Testis (tissue), 2 donors: ENCODE measurements around the gene CAPN12.

Experiments
- POLR2A ChIP-seq: fragments of 450-650 bp; IDR thresholded peaks from one replicate; pipeline ENCODE4 v1.6.1; 2017; ENCODE audit warnings: antibody characterized with exemption, mild to moderate bottlenecking, moderate library complexity
- TF ChIP-seq, protein P1 (sequence below), 3 experiments: fragments of 450-650 bp in 2 of 3; fragments of 200-600 bp in 1 of 3; sonication (generic) in 1 of 3; IDR thresholded peaks; one replicate each; pipeline ENCODE4 v1.5.1; 2016 to 2019; ENCODE audit warnings: antibody characterized with exemption in 3 of 3, mild to moderate bottlenecking in 2 of 3, moderate library complexity in 1 of 3

DNA sequence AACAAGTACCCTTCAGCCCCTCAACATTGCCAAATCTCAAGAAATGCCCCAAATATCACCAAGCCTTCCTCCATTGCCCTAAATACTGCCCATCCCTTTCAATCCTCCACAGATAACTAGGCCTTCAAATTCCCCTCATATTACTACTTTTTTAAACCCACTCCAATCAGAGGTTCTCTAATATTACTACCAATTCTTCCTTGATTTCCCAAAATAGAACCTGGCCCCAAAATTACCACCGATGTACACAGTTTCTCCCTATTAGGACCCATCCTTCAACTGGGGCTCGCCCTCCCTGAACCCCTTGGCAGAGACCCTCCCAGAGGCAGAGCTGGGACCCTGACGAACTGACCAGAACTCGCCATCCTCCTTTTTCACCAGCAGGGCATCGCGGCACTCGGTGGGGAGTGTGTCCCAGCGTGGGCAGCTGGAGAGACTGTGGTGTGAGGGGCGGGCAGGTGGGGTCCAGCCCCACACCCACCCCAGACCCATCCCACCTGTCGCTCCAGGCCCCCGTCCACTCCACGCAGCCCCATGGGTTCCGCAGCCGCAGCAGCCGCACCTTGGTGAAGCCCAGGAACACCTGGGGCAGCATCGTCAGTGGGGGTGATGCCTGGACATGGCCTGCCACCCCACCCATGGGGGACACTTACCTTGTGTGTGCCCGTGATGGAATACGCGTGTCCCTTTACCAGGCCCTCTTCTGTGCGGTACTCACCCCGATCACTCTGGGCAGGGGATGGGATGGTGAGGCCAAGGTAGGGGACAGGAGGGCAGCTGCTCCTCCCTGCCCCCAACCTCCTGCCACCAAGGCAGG lies 6.1 kb downstream of the CAPN12 start:
- TF ChIP-seq, protein P1, sequence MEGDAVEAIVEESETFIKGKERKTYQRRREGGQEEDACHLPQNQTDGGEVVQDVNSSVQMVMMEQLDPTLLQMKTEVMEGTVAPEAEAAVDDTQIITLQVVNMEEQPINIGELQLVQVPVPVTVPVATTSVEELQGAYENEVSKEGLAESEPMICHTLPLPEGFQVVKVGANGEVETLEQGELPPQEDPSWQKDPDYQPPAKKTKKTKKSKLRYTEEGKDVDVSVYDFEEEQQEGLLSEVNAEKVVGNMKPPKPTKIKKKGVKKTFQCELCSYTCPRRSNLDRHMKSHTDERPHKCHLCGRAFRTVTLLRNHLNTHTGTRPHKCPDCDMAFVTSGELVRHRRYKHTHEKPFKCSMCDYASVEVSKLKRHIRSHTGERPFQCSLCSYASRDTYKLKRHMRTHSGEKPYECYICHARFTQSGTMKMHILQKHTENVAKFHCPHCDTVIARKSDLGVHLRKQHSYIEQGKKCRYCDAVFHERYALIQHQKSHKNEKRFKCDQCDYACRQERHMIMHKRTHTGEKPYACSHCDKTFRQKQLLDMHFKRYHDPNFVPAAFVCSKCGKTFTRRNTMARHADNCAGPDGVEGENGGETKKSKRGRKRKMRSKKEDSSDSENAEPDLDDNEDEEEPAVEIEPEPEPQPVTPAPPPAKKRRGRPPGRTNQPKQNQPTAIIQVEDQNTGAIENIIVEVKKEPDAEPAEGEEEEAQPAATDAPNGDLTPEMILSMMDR (IDR thresholded peaks at IDR 0.05) = no peak
- TF ChIP-seq POLR2A = no peak
